SU-DHL-6 (cell line): ENCODE measurements around the gene BEND6.

Experiments
- H2AFZ ChIP-seq: fragments of 200-600 bp; sonication (generic); 2 replicates; pipeline ENCODE4 v1.6.1; 2014; ENCODE audit warnings: low read depth, mild to moderate bottlenecking, moderate library complexity, mixed read lengths, antibody characterized with exemption, low read length; ENCODE audit not compliant: severe bottlenecking
- H3F3A ChIP-seq: fragments of 200-600 bp; shearing (Covaris generic); 2 replicates; pipeline ENCODE4 v1.6.0; 2016; ENCODE audit warnings: antibody characterized with exemption, mild to moderate bottlenecking; ENCODE audit not compliant: insufficient read depth
- H3K27ac ChIP-seq: fragments of 200-600 bp; sonication (generic); 2 replicates; pipeline ENCODE4 v1.5.1; 2016; ENCODE audit warnings: low read depth, mild to moderate bottlenecking, low read length, moderate library complexity, mixed read lengths
- H3K27me3 ChIP-seq: fragments of 200-600 bp; sonication (generic), shearing (Covaris generic); 2 replicates; pipeline ENCODE4 v1.6.0; 2014; ENCODE audit warnings: mild to moderate bottlenecking, low read length
- H3K36me3 ChIP-seq: fragments of 200-600 bp; sonication (generic); 2 replicates; pipeline ENCODE4 v1.6.1; 2014; ENCODE audit warnings: mild to moderate bottlenecking, low read length, mixed read lengths
- H3K4me2 ChIP-seq: fragments of 300-600, 200-600 bp; shearing (Covaris generic), sonication (generic); 2 replicates; pipeline ENCODE4 v1.6.0; 2014; ENCODE audit warnings: low read length, low read depth, mild to moderate bottlenecking; ENCODE audit not compliant: poor library complexity, severe bottlenecking
- H3K4me3 ChIP-seq: fragments of 200-600 bp; sonication (generic); 2 replicates; pipeline ENCODE4 v1.5.1; 2014; ENCODE audit warnings: antibody characterized with exemption, low read length, mild to moderate bottlenecking, mixed read lengths; ENCODE audit not compliant: insufficient read depth, poor library complexity, severe bottlenecking
- H3K79me2 ChIP-seq: fragments of 200-600 bp; sonication (generic); 2 replicates; pipeline ENCODE4 v1.6.1; 2014; ENCODE audit warnings: mild to moderate bottlenecking, low read length, moderate library complexity; ENCODE audit not compliant: insufficient read depth
- H3K9ac ChIP-seq: fragments of 200-600 bp; sonication (generic); 2 replicates; pipeline ENCODE4 v1.7.0; 2014; ENCODE audit warnings: mild to moderate bottlenecking, low read length
- H3K9me2 ChIP-seq: fragments of 200-600 bp; sonication (generic); replicated peaks from 2 replicates; pipeline ENCODE4 v1.6.1; 2014; ENCODE audit warnings: low read length; ENCODE audit not compliant: insufficient read depth
- H3K9me3 ChIP-seq: fragments of 200-600 bp; sonication (generic); 2 replicates; pipeline ENCODE4 v1.6.1; 2014; ENCODE audit warnings: low read length, mixed read lengths; ENCODE audit not compliant: insufficient read depth
- H4K20me1 ChIP-seq: fragments of 200-600 bp; sonication (generic); 2 replicates; pipeline ENCODE4 v1.6.1; 2014; ENCODE audit warnings: low read depth, mild to moderate bottlenecking, antibody characterized with exemption, low read length, moderate library complexity, mixed read lengths
- EZH2phosphoT487 ChIP-seq: fragments of 200-600 bp; sonication (generic), shearing (Covaris generic); conservative IDR thresholded peaks from 2 replicates; pipeline ENCODE4 v1.6.1; 2018; ENCODE audit warnings: mild to moderate bottlenecking, antibody characterized with exemption, low read length, moderate library complexity, mixed read lengths
- TF ChIP-seq, protein P1 (sequence below): fragments of 200-600 bp; sonication (generic); IDR thresholded peaks from one replicate; pipeline ENCODE4 v1.5.1; 2017; ENCODE audit warnings: antibody characterized with exemption, mild to moderate bottlenecking, low read length, moderate library complexity; ENCODE audit not compliant: insufficient read depth, poor library complexity, severe bottlenecking

The BEND6 gene

DNA sequence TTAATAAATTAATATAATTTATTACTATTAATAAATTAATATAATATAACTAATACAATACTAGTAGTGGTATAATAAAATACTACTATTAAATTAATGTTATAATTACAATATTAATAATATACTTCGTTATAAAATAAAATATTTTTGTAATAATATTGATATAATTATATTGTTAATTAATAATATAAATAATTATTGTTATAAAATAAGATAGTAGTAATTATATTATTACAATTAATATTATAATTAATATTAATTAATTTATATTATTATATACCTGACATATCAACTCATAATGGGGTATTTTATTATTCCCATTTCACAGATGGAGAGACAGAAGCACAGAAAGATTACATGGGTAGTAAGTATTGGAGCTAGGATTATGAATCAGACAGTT lies 8.9 kb downstream of the BEND6 start:
- no peak overlapping the region for H3K4me3 ChIP-seq
- H3K79me2 ChIP-seq: no peaks in the 10 kb centered on the region
- H3K27ac ChIP-seq: no peak overlapping the region
- H3K9me3 ChIP-seq: no peaks in the 10 kb centered on the region
- H3K4me2 ChIP-seq: no peak overlapping the region
- H3K36me3 ChIP-seq: no peaks in the 10 kb centered on the region
- no peaks in the 10 kb centered on the region for H3K27me3 ChIP-seq
- H3K9me2 ChIP-seq: no peaks in the 10 kb centered on the region
- no peaks in the 10 kb centered on the region for H3F3A ChIP-seq
- no peak overlapping the region for H2AFZ ChIP-seq
- no peak overlapping the region for H3K9ac ChIP-seq
- TF ChIP-seq EZH2phosphoT487: no peak
- TF ChIP-seq, protein P1, sequence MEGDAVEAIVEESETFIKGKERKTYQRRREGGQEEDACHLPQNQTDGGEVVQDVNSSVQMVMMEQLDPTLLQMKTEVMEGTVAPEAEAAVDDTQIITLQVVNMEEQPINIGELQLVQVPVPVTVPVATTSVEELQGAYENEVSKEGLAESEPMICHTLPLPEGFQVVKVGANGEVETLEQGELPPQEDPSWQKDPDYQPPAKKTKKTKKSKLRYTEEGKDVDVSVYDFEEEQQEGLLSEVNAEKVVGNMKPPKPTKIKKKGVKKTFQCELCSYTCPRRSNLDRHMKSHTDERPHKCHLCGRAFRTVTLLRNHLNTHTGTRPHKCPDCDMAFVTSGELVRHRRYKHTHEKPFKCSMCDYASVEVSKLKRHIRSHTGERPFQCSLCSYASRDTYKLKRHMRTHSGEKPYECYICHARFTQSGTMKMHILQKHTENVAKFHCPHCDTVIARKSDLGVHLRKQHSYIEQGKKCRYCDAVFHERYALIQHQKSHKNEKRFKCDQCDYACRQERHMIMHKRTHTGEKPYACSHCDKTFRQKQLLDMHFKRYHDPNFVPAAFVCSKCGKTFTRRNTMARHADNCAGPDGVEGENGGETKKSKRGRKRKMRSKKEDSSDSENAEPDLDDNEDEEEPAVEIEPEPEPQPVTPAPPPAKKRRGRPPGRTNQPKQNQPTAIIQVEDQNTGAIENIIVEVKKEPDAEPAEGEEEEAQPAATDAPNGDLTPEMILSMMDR: no peak
- H4K20me1 ChIP-seq: no peaks in the 10 kb centered on the region

DNA sequence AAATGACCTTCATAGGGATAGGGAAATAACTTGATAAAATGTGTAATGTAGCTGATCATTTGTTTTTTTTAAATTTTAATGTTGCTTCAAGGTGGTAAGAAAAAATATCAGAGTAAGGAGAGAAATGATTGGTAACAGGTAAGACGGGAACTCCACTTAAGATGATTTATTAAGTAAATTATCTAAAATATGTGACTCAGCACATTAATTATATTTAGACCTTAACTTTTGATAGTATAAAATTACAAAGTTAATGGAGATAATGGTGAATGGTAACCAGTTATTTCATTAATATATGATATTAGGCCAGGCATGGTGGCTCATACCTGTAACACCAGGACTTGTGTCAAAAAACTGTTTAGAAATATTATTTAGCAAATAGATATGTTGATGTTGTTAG lies 10.2 kb downstream of the BEND6 start:
- Histone ChIP-seq H3F3A (no peaks in the 10 kb centered on the region), H2AFZ (no peak overlapping the region), H3K4me2 (no peak overlapping the region), H3K27me3 (no peaks in the 10 kb centered on the region), H3K36me3 (no peaks in the 10 kb centered on the region), H3K79me2 (no peaks in the 10 kb centered on the region), H4K20me1 (no peaks in the 10 kb centered on the region), H3K4me3 (no peak overlapping the region), H3K27ac (no peak overlapping the region), H3K9ac (no peak overlapping the region), H3K9me3 (no peaks in the 10 kb centered on the region), H3K9me2 (no peaks in the 10 kb centered on the region)
- TF ChIP-seq EZH2phosphoT487: no peak
- TF ChIP-seq, protein P1: no peak

DNA sequence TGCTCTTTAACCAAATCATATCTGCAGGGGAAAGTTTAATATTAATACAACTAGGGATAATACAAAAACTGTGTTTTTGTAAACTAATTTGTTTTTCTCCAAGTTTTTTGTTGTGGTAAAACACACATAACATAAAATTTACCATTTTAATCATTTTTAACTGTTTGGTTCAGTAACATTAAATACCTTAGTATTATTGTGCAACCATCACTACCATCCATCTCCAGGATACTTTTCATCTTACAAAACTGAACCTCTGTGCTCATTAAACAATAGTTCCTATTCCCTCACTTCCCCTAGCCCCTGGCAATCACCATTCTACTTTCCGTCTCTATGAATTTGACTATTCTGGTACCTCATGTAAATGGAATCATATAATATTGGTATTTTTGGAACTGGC lies 15.9 kb downstream of the BEND6 start:
- Histone ChIP-seq H4K20me1 (no peaks in the 10 kb centered on the region), H3K4me3 (no peak overlapping the region), H3K79me2 (no peaks in the 10 kb centered on the region), H3K4me2 (no peak overlapping the region), H2AFZ (no peak overlapping the region), H3K9ac (no peak overlapping the region), H3K27ac (no peak overlapping the region), H3K27me3 (no peaks in the 10 kb centered on the region), H3K9me3 (no peaks in the 10 kb centered on the region; the same call in 1 of the 2 replicates), H3F3A (no peaks in the 10 kb centered on the region), H3K36me3 (no peaks in the 10 kb centered on the region), H3K9me2 (no peaks in the 10 kb centered on the region)
- no peak for TF ChIP-seq EZH2phosphoT487
- TF ChIP-seq, protein P1: no peak
